H9 (cell line): ENCODE measurements around the gene GLYAT. TPM values are rescaled to one million over a fixed set of nuclear protein-coding genes. Genes with fewer than 3 reads are reported as not detected.

Experiments
- DNase-seq: peaks from one replicate; pipeline ENCODE4 v3.0.0-alpha.2; 2017
- H2AFZ ChIP-seq: one replicate; pipeline ENCODE4 v1.6.1; 2013; ENCODE audit warnings: mild to moderate bottlenecking, low read length, control low read depth, moderate library complexity
- H2AK5ac ChIP-seq: 2 replicates; pipeline ENCODE4 v1.6.1; 2013; ENCODE audit warnings: low read length, control low read depth, mixed read lengths; ENCODE audit not compliant: insufficient read length
- H2BK120ac ChIP-seq: one replicate; pipeline ENCODE4 v1.6.1; 2013; ENCODE audit warnings: low read depth, mild to moderate bottlenecking, low read length, control low read depth, inconsistent platforms; ENCODE audit not compliant: poor library complexity, severe bottlenecking
- H2BK12ac ChIP-seq: 2 replicates; pipeline ENCODE4 v1.6.1; 2013; ENCODE audit warnings: low read length, control low read depth, mixed read lengths, low read depth; ENCODE audit not compliant: insufficient read length
- H2BK15ac ChIP-seq: 2 replicates; pipeline ENCODE4 v1.6.1; 2013; ENCODE audit warnings: low read depth, low read length, control low read depth
- H2BK20ac ChIP-seq: one replicate; pipeline ENCODE4 v1.6.1; 2013; ENCODE audit warnings: low read depth, mild to moderate bottlenecking, low read length, control low read depth, inconsistent platforms; ENCODE audit not compliant: poor library complexity, severe bottlenecking
- H2BK5ac ChIP-seq: 2 replicates; pipeline ENCODE4 v1.6.1; 2013; ENCODE audit warnings: low read length, control low read depth, mixed read lengths; ENCODE audit not compliant: insufficient read length
- H3K14ac ChIP-seq: 2 replicates; pipeline ENCODE4 v1.6.1; 2013; ENCODE audit warnings: low read length, control low read depth; ENCODE audit not compliant: insufficient read depth
- H3K18ac ChIP-seq: 2 replicates; pipeline ENCODE4 v1.6.1; 2013; ENCODE audit warnings: low read depth, mild to moderate bottlenecking, mixed read lengths, low read length, control low read depth; ENCODE audit not compliant: insufficient read length
- H3K23ac ChIP-seq: 2 replicates; pipeline ENCODE4 v1.6.1; 2013; ENCODE audit warnings: low read length, control low read depth, mixed read lengths, low read depth; ENCODE audit not compliant: insufficient read length
- H3K23me2 ChIP-seq: 2 replicates; pipeline ENCODE4 v1.6.1; 2013; ENCODE audit warnings: low read depth, mild to moderate bottlenecking, mixed read lengths, low read length, control low read depth; ENCODE audit not compliant: insufficient read length, poor library complexity, severe bottlenecking
- H3K27ac ChIP-seq: 2 replicates; pipeline ENCODE4 v1.5.1; 2013; ENCODE audit warnings: low read length, control low read depth, mixed read lengths, low read depth; ENCODE audit not compliant: insufficient read length
- H3K27me3 ChIP-seq: 2 replicates; pipeline ENCODE4 v1.6.1; 2013; ENCODE audit warnings: low read length, control low read depth, inconsistent platforms; ENCODE audit not compliant: insufficient read depth
- H3K4ac ChIP-seq: 2 replicates; pipeline ENCODE4 v1.6.1; 2013; ENCODE audit warnings: low read depth, mild to moderate bottlenecking, control low read depth, inconsistent platforms, low read length, moderate library complexity
- H3K4me1 ChIP-seq: 2 replicates; pipeline ENCODE4 v1.6.1; 2013; ENCODE audit warnings: low read length, control low read depth, inconsistent platforms; ENCODE audit not compliant: insufficient read depth
- H3K4me2 ChIP-seq: 2 replicates; pipeline ENCODE4 v1.6.1; 2013; ENCODE audit warnings: low read length, control low read depth, mixed read lengths; ENCODE audit not compliant: insufficient read length, insufficient read depth
- H3K56ac ChIP-seq: 2 replicates; pipeline ENCODE4 v1.6.1; 2013; ENCODE audit warnings: low read depth, mild to moderate bottlenecking, mixed read lengths, low read length, control low read depth; ENCODE audit not compliant: insufficient read length
- H3K79me1 ChIP-seq: 2 replicates; pipeline ENCODE4 v1.6.1; 2013; ENCODE audit warnings: low read depth, mild to moderate bottlenecking, moderate library complexity, low read length, control low read depth, inconsistent platforms; ENCODE audit not compliant: insufficient read depth, poor library complexity, severe bottlenecking
- H3K79me2 ChIP-seq: 2 replicates; pipeline ENCODE4 v1.6.1; 2013; ENCODE audit warnings: low read length, control low read depth, inconsistent platforms; ENCODE audit not compliant: insufficient read depth
- H3K9ac ChIP-seq: 2 replicates; pipeline ENCODE4 v1.6.1; 2013; ENCODE audit warnings: low read length, control low read depth, mixed read lengths; ENCODE audit not compliant: insufficient read length; ENCODE audit errors: extremely low read depth
- H3K9me3 ChIP-seq: one replicate; pipeline ENCODE4 v1.6.1; 2013; ENCODE audit warnings: low read depth, low read length, inconsistent platforms; ENCODE audit not compliant: control insufficient read depth
- H3T11ph ChIP-seq: one replicate; pipeline ENCODE4 v1.6.1; 2013; ENCODE audit warnings: mild to moderate bottlenecking, low read length, control low read depth, inconsistent platforms
- H4K20me1 ChIP-seq: one replicate; pipeline ENCODE4 v1.6.1; 2013; ENCODE audit not compliant: control insufficient read depth, insufficient read length, insufficient read depth
- H4K5ac ChIP-seq: 2 replicates; pipeline ENCODE4 v1.6.1; 2013; ENCODE audit warnings: low read depth, mild to moderate bottlenecking, mixed read lengths, low read length, control low read depth; ENCODE audit not compliant: insufficient read length
- H4K8ac ChIP-seq: replicated peaks from 2 replicates; pipeline ENCODE4 v1.6.1; 2013; ENCODE audit warnings: low read length, control low read depth, mixed read lengths, low read depth; ENCODE audit not compliant: insufficient read length
- H4K91ac ChIP-seq: 2 replicates; pipeline ENCODE4 v1.6.1; 2013; ENCODE audit warnings: low read depth, mild to moderate bottlenecking, moderate library complexity, mixed read lengths, low read length, control low read depth; ENCODE audit not compliant: insufficient read length
- H3K27ac Mint-ChIP-seq, 3 experiments: 2 replicates in 2 of 3; 3 replicates in 1 of 3; pipeline ENCODE4 v1.8.0; 2020 to 2021; ENCODE audit warnings: mixed read lengths in 3 of 3, mild to moderate bottlenecking in 1 of 3, moderate library complexity in 1 of 3
- H3K27me3 Mint-ChIP-seq: 2 replicates; pipeline ENCODE4 v1.8.0; 2021; ENCODE audit warnings: low read depth, mild to moderate bottlenecking, moderate library complexity, mixed read lengths
- H3K36me3 Mint-ChIP-seq, 3 experiments: 2 replicates in 2 of 3; 3 replicates in 1 of 3; pipeline ENCODE4 v1.8.0; 2020 to 2021; ENCODE audit warnings: low read depth in 3 of 3, mixed read lengths in 3 of 3; ENCODE audit not compliant: insufficient read depth in 1 of 3
- H3K4me1 Mint-ChIP-seq, 2 experiments: 2 replicates each; pipeline ENCODE4 v1.8.0; 2020; ENCODE audit warnings: mixed read lengths in 2 of 2
- H3K4me3 Mint-ChIP-seq, 2 experiments: 2 replicates in 1 of 2; 3 replicates in 1 of 2; pipeline ENCODE4 v1.8.0; 2020 to 2021; ENCODE audit warnings: mild to moderate bottlenecking in 2 of 2, mixed read lengths in 2 of 2, moderate library complexity in 1 of 2
- H3K9me3 Mint-ChIP-seq, 2 experiments: 2 replicates in 1 of 2; 3 replicates in 1 of 2; pipeline ENCODE4 v1.8.0; 2020; ENCODE audit warnings: mild to moderate bottlenecking in 2 of 2, mixed read lengths in 2 of 2, moderate library complexity in 1 of 2
- CTCF ChIP-seq: fragments of 200-600 bp; sonication (generic); conservative IDR thresholded peaks from 3 replicates; pipeline ENCODE4 v1.8.0; 2021; ENCODE audit warnings: antibody characterized with exemption, mild to moderate bottlenecking
- WGBS: extraction: QIAGEN DNeasy Blood & Tissue Kit; methylation state at CpG from one replicate; pipeline ENCODE4 v1.1.7; 2013; ENCODE audit warnings: missing lambda C conversion rate, low lambda C conversion rate, mixed read lengths; ENCODE audit not compliant: insufficient read length; ENCODE audit errors: extremely low coverage; 5-methylcytosine and 5-hydroxymethylcytosine counted together
- total RNA-seq: library from RNA; stranded (reverse); gene quantifications from 2 replicates; pipeline ENCODE4 v1.2.1, GENCODE V29; 2021

Gene GLYAT
- total RNA-seq, 1 experiment from 2014 or later: not detected

GRCh38 chr11:58688789-58689503 is 42.8 kb downstream of the GLYAT start:
- Histone ChIP-seq H3K4me2 (no peak overlapping the region), H3K56ac (no peak overlapping the region), H3K23ac (no peak overlapping the region), H3T11ph (no peak overlapping the region), H3K14ac (no peak overlapping the region), H3K79me2 (no peaks in the 10 kb centered on the region), H3K23me2 (no peaks in the 10 kb centered on the region), H4K91ac (no peak overlapping the region), H2BK120ac (no peak overlapping the region), H3K79me1 (no peaks in the 10 kb centered on the region), H3K18ac (no peak overlapping the region), H2BK20ac (no peak overlapping the region), H3K27ac (no peak overlapping the region), H2BK15ac (no peak overlapping the region), H3K4me1 (no peaks in the 10 kb centered on the region), H3K4ac (no peak overlapping the region), H3K9me3 (peaks cover 10% of the 10 kb centered on the region), H2AK5ac (no peak overlapping the region), H4K8ac (no peak overlapping the region), H2AFZ (no peak overlapping the region), H4K20me1 (no peaks in the 10 kb centered on the region), H2BK5ac (no peak overlapping the region), H4K5ac (no peak overlapping the region), H2BK12ac (no peak overlapping the region), H3K27me3 (no peaks in the 10 kb centered on the region), H3K9ac (no peak overlapping the region)
- WGBS: no CpG with 5 or more reads among the region's 4 CpGs
- no peak overlapping the region for H3K4me3 Mint-ChIP-seq
- H3K27ac Mint-ChIP-seq: no peak overlapping the region
- peaks cover 0 to 13% (median 8%) of the 10 kb centered on the region in 3 experiments; a peak in 3 of 7 replicates for H3K36me3 Mint-ChIP-seq
- H3K27me3 Mint-ChIP-seq: peaks cover 5% of the 10 kb centered on the region
- no peak for DNase-seq
- H3K4me1 Mint-ChIP-seq: no peaks in the 10 kb centered on the region
- no peak for TF ChIP-seq CTCF
- H3K9me3 Mint-ChIP-seq: peaks cover 53 to 86% of the 10 kb centered on the region in 2 experiments
